MCF 10A (cell line): ENCODE results near the gene ZNF778. TPM values are rescaled to one million over a fixed set of nuclear protein-coding genes. Genes with fewer than 3 reads are reported as not detected.
"Not testable (repeated sequence)": the region's sequence is repeated elsewhere in the genome, so short reads cannot be mapped to it uniquely, and the experiment has no call there.

Experiments
- BruUV-seq: library from RNA; stranded (reverse); fragments of 400-500 nt; replicated peaks from 2 replicates; lab custom pipeline; 2021; lab: Mats Ljungman, UMichigan
- CTCF ChIA-PET: fragments of 300-600 bp; sonication (Branson Sonifier 250); formaldehyde crosslinking; extraction: SDS; loops from one replicate; lab custom pipeline; 2021; ENCODE audit warnings: antibody characterized with exemption, inconsistent platforms; lab: Yijun Ruan, JAX
- POLR2A ChIA-PET: fragments of 300-600, 350-650 bp; sonication (Branson Sonifier 250); formaldehyde crosslinking; extraction: SDS; loops from one replicate; lab custom pipeline; 2020; ENCODE audit warnings: antibody characterized with exemption, inconsistent platforms; lab: Yijun Ruan, JAX
- DNase-seq: peaks from one replicate; pipeline ENCODE4 v3.0.0-alpha.2; 2018; ENCODE audit not compliant: unreplicated experiment
- H3K27ac Mint-ChIP-seq: one replicate; pipeline ENCODE4 v1.8.0; 2022; ENCODE audit warnings: mild to moderate bottlenecking, low read depth, mixed read lengths; ENCODE audit not compliant: unreplicated experiment
- H3K27me3 Mint-ChIP-seq: one replicate; pipeline ENCODE4 v1.8.0; 2022; ENCODE audit warnings: mixed read lengths; ENCODE audit not compliant: insufficient read depth, unreplicated experiment
- H3K36me3 Mint-ChIP-seq: one replicate; pipeline ENCODE4 v1.8.0; 2022; ENCODE audit warnings: mild to moderate bottlenecking, moderate library complexity, mixed read lengths; ENCODE audit not compliant: insufficient read depth, unreplicated experiment
- H3K4me1 Mint-ChIP-seq: one replicate; pipeline ENCODE4 v1.8.0; 2022; ENCODE audit warnings: mixed read lengths; ENCODE audit not compliant: insufficient read depth, unreplicated experiment
- H3K4me3 Mint-ChIP-seq: one replicate; pipeline ENCODE4 v1.8.0; 2022; ENCODE audit warnings: mild to moderate bottlenecking, moderate library complexity, mixed read lengths; ENCODE audit not compliant: unreplicated experiment
- H3K9me3 Mint-ChIP-seq: one replicate; pipeline ENCODE4 v1.8.0; 2022; ENCODE audit warnings: mixed read lengths; ENCODE audit not compliant: unreplicated experiment
- intact Hi-C: fragments of 100-400 bp; cut with micrococcal nuclease; formaldehyde crosslinking; loops from 2 replicates; pipeline ENCODE4 v1.14.1; 2022
- total RNA-seq: library from RNA; stranded (reverse); gene quantifications from 2 replicates; pipeline ENCODE4 v1.2.3, GENCODE V29; 2022
- TF ChIP-seq, protein P1 (sequence below): fragments of 200-600 bp; IDR thresholded peaks from one replicate; pipeline ENCODE4 v1.8.0; 2022; ENCODE audit warnings: antibody characterized with exemption, mild to moderate bottlenecking; ENCODE audit not compliant: unreplicated experiment

Gene ZNF778
- total RNA-seq, 1 experiment from 2014 or later, result 15.8 TPM

DNA sequence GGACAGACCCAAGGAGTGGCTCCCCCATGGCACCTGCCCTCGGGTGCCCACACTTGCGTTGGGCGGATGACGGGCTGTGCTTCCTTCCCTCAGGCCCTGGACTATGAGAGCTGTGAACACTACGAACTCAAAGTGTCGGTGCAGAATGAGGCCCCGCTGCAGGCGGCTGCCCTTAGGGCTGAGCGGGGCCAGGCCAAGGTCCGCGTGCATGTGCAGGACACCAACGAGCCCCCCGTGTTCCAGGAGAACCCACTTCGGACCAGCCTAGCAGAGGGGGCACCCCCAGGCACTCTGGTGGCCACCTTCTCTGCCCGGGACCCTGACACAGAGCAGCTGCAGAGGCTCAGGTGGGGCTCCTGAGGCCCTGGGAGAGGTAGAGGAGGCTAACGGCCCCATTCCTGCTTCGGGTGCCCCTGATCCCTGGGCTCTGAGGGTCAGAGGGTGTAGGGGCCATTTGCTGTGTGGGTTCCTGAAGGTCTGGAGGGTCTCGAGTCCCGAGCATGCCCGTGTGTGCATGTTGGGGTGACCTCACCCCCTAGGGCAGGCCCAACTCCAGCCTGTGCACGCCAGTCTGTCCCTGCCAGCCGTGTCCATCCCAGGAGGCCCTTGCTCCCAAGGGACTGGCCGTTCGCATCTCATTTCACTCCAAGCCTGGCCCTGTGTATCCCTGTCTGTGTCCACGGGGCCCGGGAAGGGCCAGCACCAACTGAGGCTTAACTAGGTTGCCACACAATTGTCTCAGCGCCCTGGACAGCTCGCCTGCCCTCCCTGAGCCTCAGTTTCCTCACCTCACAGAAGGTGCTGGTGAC lies 27.1 kb upstream of the ZNF778 start:
- intact Hi-C loops, result no loop called here
- Mint-ChIP-seq H3K9me3 (no peaks in the 10 kb centered on the region), H3K27me3 (no peaks in the 10 kb centered on the region), H3K36me3 (no peaks in the 10 kb centered on the region), H3K27ac (no peak overlapping the region), H3K4me3 (no peak overlapping the region), H3K4me1 (no peaks in the 10 kb centered on the region)
- TF ChIP-seq, protein P1, sequence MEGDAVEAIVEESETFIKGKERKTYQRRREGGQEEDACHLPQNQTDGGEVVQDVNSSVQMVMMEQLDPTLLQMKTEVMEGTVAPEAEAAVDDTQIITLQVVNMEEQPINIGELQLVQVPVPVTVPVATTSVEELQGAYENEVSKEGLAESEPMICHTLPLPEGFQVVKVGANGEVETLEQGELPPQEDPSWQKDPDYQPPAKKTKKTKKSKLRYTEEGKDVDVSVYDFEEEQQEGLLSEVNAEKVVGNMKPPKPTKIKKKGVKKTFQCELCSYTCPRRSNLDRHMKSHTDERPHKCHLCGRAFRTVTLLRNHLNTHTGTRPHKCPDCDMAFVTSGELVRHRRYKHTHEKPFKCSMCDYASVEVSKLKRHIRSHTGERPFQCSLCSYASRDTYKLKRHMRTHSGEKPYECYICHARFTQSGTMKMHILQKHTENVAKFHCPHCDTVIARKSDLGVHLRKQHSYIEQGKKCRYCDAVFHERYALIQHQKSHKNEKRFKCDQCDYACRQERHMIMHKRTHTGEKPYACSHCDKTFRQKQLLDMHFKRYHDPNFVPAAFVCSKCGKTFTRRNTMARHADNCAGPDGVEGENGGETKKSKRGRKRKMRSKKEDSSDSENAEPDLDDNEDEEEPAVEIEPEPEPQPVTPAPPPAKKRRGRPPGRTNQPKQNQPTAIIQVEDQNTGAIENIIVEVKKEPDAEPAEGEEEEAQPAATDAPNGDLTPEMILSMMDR, result no peak
- BruUV-seq, result no TSS peak
- no peak for DNase-seq
- ChIA-PET POLR2A (no interaction called here), CTCF (interaction anchor here (0.6 kb wide), 1 partner anchor 11 kb away, joined by 3 read pairs; no protein-coding TSS in a partner anchor)

DNA sequence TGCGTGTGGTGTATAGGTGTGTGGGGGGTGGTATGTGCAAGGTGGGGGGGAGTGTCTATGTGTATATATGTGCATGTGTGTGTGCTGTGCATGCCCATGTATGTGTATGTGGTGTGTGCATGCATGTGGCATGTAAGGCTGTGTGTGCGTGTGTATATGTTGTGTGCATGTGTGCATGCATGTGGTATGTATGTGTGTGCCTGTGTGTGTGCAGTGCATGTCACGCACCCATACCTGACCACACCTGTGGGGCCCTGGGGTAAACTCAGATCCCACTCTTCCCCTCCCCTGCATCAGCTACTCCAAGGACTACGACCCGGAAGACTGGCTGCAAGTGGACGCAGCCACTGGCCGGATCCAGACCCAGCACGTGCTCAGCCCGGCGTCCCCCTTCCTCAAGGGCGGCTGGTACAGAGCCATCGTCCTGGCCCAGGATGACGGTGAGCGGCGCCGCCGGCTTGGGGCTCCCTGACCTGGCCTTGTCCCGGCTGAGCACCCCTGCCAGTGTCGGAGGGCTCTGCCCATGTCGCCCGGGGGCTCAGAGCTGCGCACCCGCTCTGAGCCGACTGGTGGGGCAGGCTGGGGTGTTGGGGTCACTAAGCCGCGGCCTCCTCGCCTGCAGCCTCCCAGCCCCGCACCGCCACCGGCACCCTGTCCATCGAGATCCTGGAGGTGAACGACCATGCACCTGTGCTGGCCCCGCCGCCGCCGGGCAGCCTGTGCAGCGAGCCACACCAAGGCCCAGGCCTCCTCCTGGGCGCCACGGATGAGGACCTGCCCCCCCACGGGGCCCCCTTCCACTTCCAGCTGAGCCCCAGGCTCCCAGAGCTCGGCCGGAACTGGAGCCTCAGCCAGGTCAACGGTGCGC lies 26.2 kb upstream of the ZNF778 start:
- DNase-seq, result no peak
- Mint-ChIP-seq H3K27ac (no peak overlapping the region), H3K9me3 (no peaks in the 10 kb centered on the region), H3K36me3 (no peaks in the 10 kb centered on the region), H3K4me1 (no peaks in the 10 kb centered on the region), H3K4me3 (no peak overlapping the region), H3K27me3 (no peaks in the 10 kb centered on the region)
- POLR2A ChIA-PET, result no interaction called here
- TF ChIP-seq, protein P1, result no peak
- BruUV-seq, result no TSS peak
- CTCF ChIA-PET, result interaction anchor here (0.6 kb wide), 1 partner anchor 10 kb away, joined by 3 read pairs; no protein-coding TSS in a partner anchor
- intact Hi-C loops, result no loop called here

DNA sequence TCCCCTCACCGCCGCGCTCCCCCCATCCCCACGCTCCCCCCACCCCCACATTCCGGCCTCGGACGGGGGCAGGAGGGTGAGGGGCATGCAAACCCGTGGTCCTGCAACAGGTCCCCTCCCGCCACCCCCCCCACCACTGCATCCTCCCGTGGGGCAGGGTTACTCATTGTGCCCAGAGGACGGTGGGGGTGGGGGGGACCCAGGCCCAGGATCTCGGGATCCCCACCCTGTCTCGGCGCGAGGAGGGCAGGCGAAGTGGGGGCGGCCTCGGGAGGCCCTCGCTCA lies 25.7 kb upstream of the ZNF778 start:
- H3K4me1 Mint-ChIP-seq, result no peaks in the 10 kb centered on the region
- H3K9me3 Mint-ChIP-seq, result no peaks in the 10 kb centered on the region
- no peak overlapping the region for H3K4me3 Mint-ChIP-seq
- ChIA-PET CTCF (no interaction called here), POLR2A (no interaction called here)
- TF ChIP-seq, protein P1, result no peak
- H3K36me3 Mint-ChIP-seq, result no peaks in the 10 kb centered on the region
- H3K27ac Mint-ChIP-seq, result no peak overlapping the region
- no peaks in the 10 kb centered on the region for H3K27me3 Mint-ChIP-seq
- intact Hi-C loops, result no loop called here
- DNase-seq, result no peak
- BruUV-seq, result no TSS peak

DNA sequence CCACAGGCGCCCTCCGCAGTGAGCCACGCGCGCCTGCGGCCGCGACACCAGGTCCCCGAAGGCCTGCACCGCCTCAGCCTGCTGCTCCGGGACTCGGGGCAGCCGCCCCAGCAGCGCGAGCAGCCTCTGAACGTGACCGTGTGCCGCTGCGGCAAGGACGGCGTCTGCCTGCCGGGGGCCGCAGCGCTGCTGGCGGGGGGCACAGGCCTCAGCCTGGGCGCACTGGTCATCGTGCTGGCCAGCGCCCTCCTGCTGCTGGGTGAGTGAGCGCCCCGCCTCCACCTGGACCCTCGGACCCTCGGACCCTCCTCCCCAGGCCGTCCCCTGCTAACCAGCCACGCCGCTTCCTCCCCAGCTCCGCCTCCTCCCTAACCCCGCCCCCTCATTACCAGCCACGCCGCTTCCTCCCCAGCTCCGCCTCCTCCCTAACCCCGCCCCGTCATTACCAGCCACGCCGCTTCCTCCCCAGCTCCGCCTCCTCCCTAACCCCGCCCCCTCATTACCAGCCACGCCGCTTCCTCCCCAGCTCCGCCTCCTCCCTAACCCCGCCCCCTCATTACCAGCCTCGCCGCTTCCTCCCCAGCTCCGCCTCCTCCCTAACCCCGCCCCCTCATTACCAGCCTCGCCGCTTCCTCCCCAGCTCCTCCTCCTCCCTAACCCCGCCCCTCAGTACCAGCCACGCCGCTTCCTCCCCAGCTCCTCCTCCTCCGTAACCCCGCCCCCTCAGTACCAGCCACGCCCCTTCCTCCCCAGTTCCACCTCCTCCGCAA lies 25.1 kb upstream of the ZNF778 start:
- H3K4me3 Mint-ChIP-seq, intact Hi-C loops, CTCF ChIA-PET, H3K9me3 Mint-ChIP-seq, H3K36me3 Mint-ChIP-seq, POLR2A ChIA-PET, H3K4me1 Mint-ChIP-seq, H3K27ac Mint-ChIP-seq, BruUV-seq, H3K27me3 Mint-ChIP-seq: not testable (repeated sequence)
- peak; percentile 66 for DNase-seq
